GM06990 (cell line): Measurements from ENCODE around the gene CCSER1.

Source experiments
- DNase-seq: peaks from one replicate; pipeline ENCODE4 v3.0.0-alpha.2; 2011; ENCODE audit not compliant: insufficient read length; ENCODE audit errors: extremely low read depth
- H3K27me3 ChIP-seq: replicated peaks from 2 replicates; pipeline ENCODE4 v1.6.0; 2011; ENCODE audit warnings: low read length; ENCODE audit not compliant: control insufficient read depth, insufficient read depth
- H3K36me3 ChIP-seq: 2 replicates; pipeline ENCODE4 v1.5.1; 2011; ENCODE audit warnings: low read length; ENCODE audit not compliant: control insufficient read depth, insufficient read depth
- H3K4me3 ChIP-seq: replicated peaks from 2 replicates; pipeline ENCODE4 v1.5.1; 2011; ENCODE audit warnings: low read depth, mild to moderate bottlenecking, control low read depth, low read length
- CTCF ChIP-seq: IDR thresholded peaks from 2 replicates; pipeline ENCODE4 v1.5.1; 2011; ENCODE audit warnings: low read length, control low read depth, mild to moderate bottlenecking, inconsistent platforms; ENCODE audit not compliant: insufficient read depth, poor library complexity, severe bottlenecking

The CCSER1 gene

GRCh38 chr4:91527056-91527455 lies 1399.9 kb downstream of the CCSER1 start:
- no peak for DNase-seq
- no peaks in the 10 kb centered on the region for H3K36me3 ChIP-seq
- no peak for TF ChIP-seq CTCF
- H3K27me3 ChIP-seq = no peaks in the 10 kb centered on the region
- H3K4me3 ChIP-seq = no peak overlapping the region

- Histone ChIP-seq H3K4me3 (no peak overlapping the region), H3K36me3 (no peaks in the 10 kb centered on the region), H3K27me3 (no peaks in the 10 kb centered on the region)
- no peak for DNase-seq
- no peak for TF ChIP-seq CTCF
Measured at GRCh38 chr4:91567594-91567993, 1440.4 kb downstream of the CCSER1 start.

- no peak for TF ChIP-seq CTCF
- no peak for DNase-seq
- H3K36me3 ChIP-seq = no peaks in the 10 kb centered on the region
- H3K27me3 ChIP-seq = no peaks in the 10 kb centered on the region
- H3K4me3 ChIP-seq = no peak overlapping the region
Measured at GRCh38 chr4:91577864-91578263, 1450.7 kb downstream of the CCSER1 start.

GRCh38 chr4:91590260-91590659 lies 1463.1 kb downstream of the CCSER1 start:
- no peaks in the 10 kb centered on the region for H3K27me3 ChIP-seq
- H3K36me3 ChIP-seq = no peaks in the 10 kb centered on the region
- DNase-seq = no peak
- TF ChIP-seq CTCF = no peak
- no peak overlapping the region for H3K4me3 ChIP-seq

- no peaks in the 10 kb centered on the region for H3K27me3 ChIP-seq
- no peak for DNase-seq
- H3K36me3 ChIP-seq = no peaks in the 10 kb centered on the region
- H3K4me3 ChIP-seq = no peak overlapping the region
- TF ChIP-seq CTCF = no peak
Measured at GRCh38 chr4:91592125-91592524, 1464.9 kb downstream of the CCSER1 start.

GRCh38 chr4:91596718-91597117 lies 1469.5 kb downstream of the CCSER1 start:
- no peaks in the 10 kb centered on the region for H3K27me3 ChIP-seq
- DNase-seq = no peak
- H3K4me3 ChIP-seq = no peak overlapping the region
- no peaks in the 10 kb centered on the region for H3K36me3 ChIP-seq
- no peak for TF ChIP-seq CTCF
